ENCODE results near the gene INO80B.
"Not testable (repeated sequence)": the region's sequence is repeated elsewhere in the genome, so short reads cannot be mapped to it uniquely, and the experiment has no call there.

GRCh38 chr2:74459503-74460118 is 4.7 kb downstream of the INO80B start:
- not testable (repeated sequence) for TF ChIP-seq POLR2A (IDR thresholded peaks at IDR 0.05)
- TF ChIP-seq, protein P1, sequence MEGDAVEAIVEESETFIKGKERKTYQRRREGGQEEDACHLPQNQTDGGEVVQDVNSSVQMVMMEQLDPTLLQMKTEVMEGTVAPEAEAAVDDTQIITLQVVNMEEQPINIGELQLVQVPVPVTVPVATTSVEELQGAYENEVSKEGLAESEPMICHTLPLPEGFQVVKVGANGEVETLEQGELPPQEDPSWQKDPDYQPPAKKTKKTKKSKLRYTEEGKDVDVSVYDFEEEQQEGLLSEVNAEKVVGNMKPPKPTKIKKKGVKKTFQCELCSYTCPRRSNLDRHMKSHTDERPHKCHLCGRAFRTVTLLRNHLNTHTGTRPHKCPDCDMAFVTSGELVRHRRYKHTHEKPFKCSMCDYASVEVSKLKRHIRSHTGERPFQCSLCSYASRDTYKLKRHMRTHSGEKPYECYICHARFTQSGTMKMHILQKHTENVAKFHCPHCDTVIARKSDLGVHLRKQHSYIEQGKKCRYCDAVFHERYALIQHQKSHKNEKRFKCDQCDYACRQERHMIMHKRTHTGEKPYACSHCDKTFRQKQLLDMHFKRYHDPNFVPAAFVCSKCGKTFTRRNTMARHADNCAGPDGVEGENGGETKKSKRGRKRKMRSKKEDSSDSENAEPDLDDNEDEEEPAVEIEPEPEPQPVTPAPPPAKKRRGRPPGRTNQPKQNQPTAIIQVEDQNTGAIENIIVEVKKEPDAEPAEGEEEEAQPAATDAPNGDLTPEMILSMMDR (IDR thresholded peaks at IDR 0.05) = not testable (repeated sequence)
